ENCODE results near the gene COX18. TPM values are rescaled to one million over a fixed set of nuclear protein-coding genes. Genes with fewer than 3 reads are reported as not detected.

Gene COX18
- polyA plus RNA-seq, 2 of the 4 experiments (the other 2 are of a cell fraction): 9.7 to 17.6 TPM

- no peak overlapping the region for H3K4me3 ChIP-seq
- FAIRE-seq (no peak), ATAC-seq (no peak), DNase-seq (ENCODE audit: low read depth in 1 of 2, low spot score in 1 of 2) (no peak)
- no peaks in the 10 kb centered on the region for H3K4me1 ChIP-seq
- H3K27ac ChIP-seq: no peak overlapping the region
- ChIA-PET POLR2A (no interaction called here), CTCF (no interaction called here)
- no peaks in the 10 kb centered on the region for H3K9me3 ChIP-seq
- TF ChIP-seq RCOR1 (IDR thresholded peaks at IDR 0.05; ENCODE audit: low read depth, low read length) (no peak), SMC3 (IDR thresholded peaks at IDR 0.05) (no peak), RNF2 (IDR thresholded peaks at IDR 0.05; ENCODE audit: borderline replicate concordance, low read depth) (no peak), JUNB (IDR thresholded peaks at IDR 0.05) (no peak), CEBPB (IDR thresholded peaks at IDR 0.05) (no peak), ELK1 (IDR thresholded peaks at IDR 0.05; ENCODE audit: low read depth, low read length) (no peak), POLR2A (IDR thresholded peaks at IDR 0.05; ENCODE audit: low read length) (no peak), ZNF302 (CRISPR knock-in tag; IDR thresholded peaks at IDR 0.05) (no peak), MYC (IDR thresholded peaks at IDR 0.05; ENCODE audit: borderline replicate concordance, low read length) (no peak)
- TF ChIP-seq, protein P1, sequence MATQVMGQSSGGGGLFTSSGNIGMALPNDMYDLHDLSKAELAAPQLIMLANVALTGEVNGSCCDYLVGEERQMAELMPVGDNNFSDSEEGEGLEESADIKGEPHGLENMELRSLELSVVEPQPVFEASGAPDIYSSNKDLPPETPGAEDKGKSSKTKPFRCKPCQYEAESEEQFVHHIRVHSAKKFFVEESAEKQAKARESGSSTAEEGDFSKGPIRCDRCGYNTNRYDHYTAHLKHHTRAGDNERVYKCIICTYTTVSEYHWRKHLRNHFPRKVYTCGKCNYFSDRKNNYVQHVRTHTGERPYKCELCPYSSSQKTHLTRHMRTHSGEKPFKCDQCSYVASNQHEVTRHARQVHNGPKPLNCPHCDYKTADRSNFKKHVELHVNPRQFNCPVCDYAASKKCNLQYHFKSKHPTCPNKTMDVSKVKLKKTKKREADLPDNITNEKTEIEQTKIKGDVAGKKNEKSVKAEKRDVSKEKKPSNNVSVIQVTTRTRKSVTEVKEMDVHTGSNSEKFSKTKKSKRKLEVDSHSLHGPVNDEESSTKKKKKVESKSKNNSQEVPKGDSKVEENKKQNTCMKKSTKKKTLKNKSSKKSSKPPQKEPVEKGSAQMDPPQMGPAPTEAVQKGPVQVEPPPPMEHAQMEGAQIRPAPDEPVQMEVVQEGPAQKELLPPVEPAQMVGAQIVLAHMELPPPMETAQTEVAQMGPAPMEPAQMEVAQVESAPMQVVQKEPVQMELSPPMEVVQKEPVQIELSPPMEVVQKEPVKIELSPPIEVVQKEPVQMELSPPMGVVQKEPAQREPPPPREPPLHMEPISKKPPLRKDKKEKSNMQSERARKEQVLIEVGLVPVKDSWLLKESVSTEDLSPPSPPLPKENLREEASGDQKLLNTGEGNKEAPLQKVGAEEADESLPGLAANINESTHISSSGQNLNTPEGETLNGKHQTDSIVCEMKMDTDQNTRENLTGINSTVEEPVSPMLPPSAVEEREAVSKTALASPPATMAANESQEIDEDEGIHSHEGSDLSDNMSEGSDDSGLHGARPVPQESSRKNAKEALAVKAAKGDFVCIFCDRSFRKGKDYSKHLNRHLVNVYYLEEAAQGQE (IDR thresholded peaks at IDR 0.05): no peak
- TF ChIP-seq, protein P2, sequence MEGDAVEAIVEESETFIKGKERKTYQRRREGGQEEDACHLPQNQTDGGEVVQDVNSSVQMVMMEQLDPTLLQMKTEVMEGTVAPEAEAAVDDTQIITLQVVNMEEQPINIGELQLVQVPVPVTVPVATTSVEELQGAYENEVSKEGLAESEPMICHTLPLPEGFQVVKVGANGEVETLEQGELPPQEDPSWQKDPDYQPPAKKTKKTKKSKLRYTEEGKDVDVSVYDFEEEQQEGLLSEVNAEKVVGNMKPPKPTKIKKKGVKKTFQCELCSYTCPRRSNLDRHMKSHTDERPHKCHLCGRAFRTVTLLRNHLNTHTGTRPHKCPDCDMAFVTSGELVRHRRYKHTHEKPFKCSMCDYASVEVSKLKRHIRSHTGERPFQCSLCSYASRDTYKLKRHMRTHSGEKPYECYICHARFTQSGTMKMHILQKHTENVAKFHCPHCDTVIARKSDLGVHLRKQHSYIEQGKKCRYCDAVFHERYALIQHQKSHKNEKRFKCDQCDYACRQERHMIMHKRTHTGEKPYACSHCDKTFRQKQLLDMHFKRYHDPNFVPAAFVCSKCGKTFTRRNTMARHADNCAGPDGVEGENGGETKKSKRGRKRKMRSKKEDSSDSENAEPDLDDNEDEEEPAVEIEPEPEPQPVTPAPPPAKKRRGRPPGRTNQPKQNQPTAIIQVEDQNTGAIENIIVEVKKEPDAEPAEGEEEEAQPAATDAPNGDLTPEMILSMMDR (IDR thresholded peaks at IDR 0.05): no peak
- TF ChIP-seq, protein P3, sequence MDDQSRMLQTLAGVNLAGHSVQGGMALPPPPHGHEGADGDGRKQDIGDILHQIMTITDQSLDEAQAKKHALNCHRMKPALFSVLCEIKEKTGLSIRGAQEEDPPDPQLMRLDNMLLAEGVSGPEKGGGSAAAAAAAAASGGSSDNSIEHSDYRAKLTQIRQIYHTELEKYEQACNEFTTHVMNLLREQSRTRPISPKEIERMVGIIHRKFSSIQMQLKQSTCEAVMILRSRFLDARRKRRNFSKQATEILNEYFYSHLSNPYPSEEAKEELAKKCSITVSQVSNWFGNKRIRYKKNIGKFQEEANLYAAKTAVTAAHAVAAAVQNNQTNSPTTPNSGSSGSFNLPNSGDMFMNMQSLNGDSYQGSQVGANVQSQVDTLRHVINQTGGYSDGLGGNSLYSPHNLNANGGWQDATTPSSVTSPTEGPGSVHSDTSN (IDR thresholded peaks at IDR 0.05): no peak
- H3K4me2 ChIP-seq: no peak overlapping the region
- 92% methylated on average over 1 of the region's 1 CpG for WGBS (ENCODE audit: missing lambda C conversion rate)
Observed at GRCh38 chr4:73051625-73052024, 17.9 kb downstream of the COX18 start.

DNA sequence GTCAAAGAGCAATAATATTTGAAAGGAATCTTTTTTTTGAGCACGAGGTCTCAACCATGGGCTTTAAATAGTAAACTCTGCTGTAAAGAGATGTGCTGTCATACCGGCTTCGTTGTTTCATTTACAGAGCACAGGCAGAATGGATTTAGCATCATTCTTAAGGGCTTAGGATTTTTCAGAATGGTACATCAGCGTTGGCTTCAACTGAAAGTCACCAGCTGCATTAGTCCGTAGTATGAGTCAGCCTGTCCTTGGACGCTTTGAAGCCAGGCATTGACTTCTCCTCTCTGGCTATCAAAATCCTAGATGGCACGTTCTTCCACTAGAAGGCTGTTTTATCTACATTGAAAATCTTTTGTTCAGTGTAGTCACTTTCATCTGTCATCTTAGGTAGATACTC is 23.6 kb downstream of the COX18 start:
- ChIA-PET POLR2A (no interaction called here), CTCF (interaction anchor here (0.8 kb wide), 1 partner anchor 11 kb away, joined by 3 read pairs; no protein-coding TSS in a partner anchor)
- FAIRE-seq (no peak), ATAC-seq (no peak), DNase-seq (ENCODE audit: low read depth in 1 of 2, low spot score in 1 of 2) (no peak)
- H3K27ac ChIP-seq: no peak overlapping the region
- no peaks in the 10 kb centered on the region for H3K9me3 ChIP-seq
- H3K4me3 ChIP-seq: no peak overlapping the region
- H3K4me2 ChIP-seq: no peak overlapping the region
- H3K4me1 ChIP-seq: no peaks in the 10 kb centered on the region
- WGBS (ENCODE audit: missing lambda C conversion rate): 76% methylated on average over 7 of the region's 7 CpGs
- TF ChIP-seq EHF (CRISPR knock-in tag; IDR thresholded peaks at IDR 0.05): no peak
- TF ChIP-seq RNF2 (IDR thresholded peaks at IDR 0.05; ENCODE audit: borderline replicate concordance, low read depth): no peak
- no peak for TF ChIP-seq BHLHE40 (IDR thresholded peaks at IDR 0.05; ENCODE audit: low read depth, low read length)
- TF ChIP-seq NFE2L2 (conservative IDR thresholded peaks at IDR 0.05; ENCODE audit: low read length): no peak
- TF ChIP-seq JUNB (IDR thresholded peaks at IDR 0.05): no peak
- TF ChIP-seq SREBF2 (IDR thresholded peaks at IDR 0.05): no peak
- TF ChIP-seq RARB (CRISPR knock-in tag; IDR thresholded peaks at IDR 0.05): no peak
- TF ChIP-seq FOSL2 (IDR thresholded peaks at IDR 0.05): no peak
- no peak for TF ChIP-seq FOSL2 (CRISPR knock-in tag; IDR thresholded peaks at IDR 0.05)
- no peak for TF ChIP-seq PHF8 (IDR thresholded peaks at IDR 0.05; ENCODE audit: borderline replicate concordance, low read depth)
- TF ChIP-seq, protein P4, sequence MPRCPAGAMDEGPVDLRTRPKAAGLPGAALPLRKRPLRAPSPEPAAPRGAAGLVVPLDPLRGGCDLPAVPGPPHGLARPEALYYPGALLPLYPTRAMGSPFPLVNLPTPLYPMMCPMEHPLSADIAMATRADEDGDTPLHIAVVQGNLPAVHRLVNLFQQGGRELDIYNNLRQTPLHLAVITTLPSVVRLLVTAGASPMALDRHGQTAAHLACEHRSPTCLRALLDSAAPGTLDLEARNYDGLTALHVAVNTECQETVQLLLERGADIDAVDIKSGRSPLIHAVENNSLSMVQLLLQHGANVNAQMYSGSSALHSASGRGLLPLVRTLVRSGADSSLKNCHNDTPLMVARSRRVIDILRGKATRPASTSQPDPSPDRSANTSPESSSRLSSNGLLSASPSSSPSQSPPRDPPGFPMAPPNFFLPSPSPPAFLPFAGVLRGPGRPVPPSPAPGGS (IDR thresholded peaks at IDR 0.05): no peak
- no peak for TF ChIP-seq ZFP36 (IDR thresholded peaks at IDR 0.05; ENCODE audit: borderline replicate concordance, partially characterized antibody)
- TF ChIP-seq MAFK (IDR thresholded peaks at IDR 0.05; ENCODE audit: partially characterized antibody): no peak
- no peak for TF ChIP-seq TFCP2L1 (CRISPR knock-in tag; IDR thresholded peaks at IDR 0.05)
- TF ChIP-seq HOXB13 (CRISPR knock-in tag; IDR thresholded peaks at IDR 0.05; ENCODE audit: low read depth): no peak
- TF ChIP-seq, protein P5, sequence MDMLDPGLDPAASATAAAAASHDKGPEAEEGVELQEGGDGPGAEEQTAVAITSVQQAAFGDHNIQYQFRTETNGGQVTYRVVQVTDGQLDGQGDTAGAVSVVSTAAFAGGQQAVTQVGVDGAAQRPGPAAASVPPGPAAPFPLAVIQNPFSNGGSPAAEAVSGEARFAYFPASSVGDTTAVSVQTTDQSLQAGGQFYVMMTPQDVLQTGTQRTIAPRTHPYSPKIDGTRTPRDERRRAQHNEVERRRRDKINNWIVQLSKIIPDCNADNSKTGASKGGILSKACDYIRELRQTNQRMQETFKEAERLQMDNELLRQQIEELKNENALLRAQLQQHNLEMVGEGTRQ (IDR thresholded peaks at IDR 0.05): no peak
- no peak for TF ChIP-seq GATA3 (IDR thresholded peaks at IDR 0.05; ENCODE audit: borderline replicate concordance)
- TF ChIP-seq MAZ (IDR thresholded peaks at IDR 0.05; ENCODE audit: borderline replicate concordance, low read depth, low read length): no peak
- TF ChIP-seq, protein P6, sequence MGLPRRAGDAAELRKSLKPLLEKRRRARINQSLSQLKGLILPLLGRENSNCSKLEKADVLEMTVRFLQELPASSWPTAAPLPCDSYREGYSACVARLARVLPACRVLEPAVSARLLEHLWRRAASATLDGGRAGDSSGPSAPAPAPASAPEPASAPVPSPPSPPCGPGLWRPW (IDR thresholded peaks at IDR 0.05): no peak
- TF ChIP-seq FOSB (CRISPR knock-in tag; IDR thresholded peaks at IDR 0.05): no peak
